GM10248 (cell line): ENCODE results near the gene CFAP61.

ENCODE experiments used
- CTCF ChIA-PET: fragments of 300-600 bp; sonication (Branson Sonifier 250); formaldehyde crosslinking; extraction: SDS; loops from one replicate; lab custom pipeline; 2021; ENCODE audit warnings: antibody characterized with exemption; lab: Yijun Ruan, JAX
- POLR2A ChIA-PET: fragments of 350-650 bp; sonication (Branson Sonifier 250); formaldehyde crosslinking; extraction: SDS; loops from one replicate; lab custom pipeline; 2020; ENCODE audit warnings: antibody characterized with exemption; lab: Yijun Ruan, JAX
- DNase-seq: peaks from one replicate; pipeline ENCODE4 v3.0.0; 2012; ENCODE audit errors: extremely low spot score
- CTCF ChIP-seq: IDR thresholded peaks from 2 replicates; pipeline ENCODE4 v1.5.1; 2012; ENCODE audit warnings: mild to moderate bottlenecking, low read depth; ENCODE audit errors: extremely low read depth, missing control alignments, control extremely low read depth

Gene CFAP61

GRCh38 chr20:20266552-20266951 lies 214.2 kb downstream of the CFAP61 start:
- POLR2A ChIA-PET, result no interaction called here

GRCh38 chr20:20267685-20268370 lies 215.5 kb downstream of the CFAP61 start:
- POLR2A ChIA-PET, result no interaction called here

More at GRCh38 chr20:20266552-20266951, 214.2 kb downstream of the CFAP61 start:
- no peak for TF ChIP-seq CTCF
- no peak for DNase-seq
- CTCF ChIA-PET, result interaction anchor here (0.7 to 1.8 kb wide), 5 partner anchors 12 to 29 kb away, joined by 3 to 7 read pairs (median 4); no protein-coding TSS in a partner anchor

GRCh38 chr20:20271271-20271670 lies 218.9 kb downstream of the CFAP61 start:
- ChIA-PET POLR2A (no interaction called here), CTCF (no interaction called here)
- no peak for TF ChIP-seq CTCF
- no peak for DNase-seq

More at GRCh38 chr20:20267685-20268370, 215.5 kb downstream of the CFAP61 start:
- no peak for TF ChIP-seq CTCF
- DNase-seq, result no peak
- CTCF ChIA-PET, result no interaction called here

GRCh38 chr20:20272686-20273085 lies 220.4 kb downstream of the CFAP61 start:
- TF ChIP-seq CTCF, result no peak

GRCh38 chr20:20273286-20273685 lies 221.0 kb downstream of the CFAP61 start:
- CTCF ChIA-PET, result interaction anchor here (1.1 to 1.2 kb wide), 2 partner anchors 8 to 26 kb away, joined by 3 read pairs; no protein-coding TSS in a partner anchor
- DNase-seq, result no peak
- TF ChIP-seq CTCF, result no peak
- POLR2A ChIA-PET, result no interaction called here

More at GRCh38 chr20:20272686-20273085, 220.4 kb downstream of the CFAP61 start:
- ChIA-PET CTCF (interaction anchor here (1.1 kb wide), 1 partner anchor 27 kb away, joined by 3 read pairs; no protein-coding TSS in a partner anchor), POLR2A (no interaction called here)
- DNase-seq, result no peak

GRCh38 chr20:20274821-20275220 lies 222.5 kb downstream of the CFAP61 start:
- POLR2A ChIA-PET, result no interaction called here
- TF ChIP-seq CTCF, result no peak
- DNase-seq, result no peak
- CTCF ChIA-PET, result interaction anchor here (1.2 to 1.5 kb wide), 2 partner anchors 9 to 37 kb away, joined by 3 read pairs; no protein-coding TSS in a partner anchor
